ENCODE data around the gene TRMT1. TPM values are rescaled to one million over a fixed set of nuclear protein-coding genes. Genes with fewer than 3 reads are reported as not detected.

Gene TRMT1
- total RNA-seq, 4 donors from 2014 or later: 23.2 to 99.4 (median 33.6) TPM

DNA sequence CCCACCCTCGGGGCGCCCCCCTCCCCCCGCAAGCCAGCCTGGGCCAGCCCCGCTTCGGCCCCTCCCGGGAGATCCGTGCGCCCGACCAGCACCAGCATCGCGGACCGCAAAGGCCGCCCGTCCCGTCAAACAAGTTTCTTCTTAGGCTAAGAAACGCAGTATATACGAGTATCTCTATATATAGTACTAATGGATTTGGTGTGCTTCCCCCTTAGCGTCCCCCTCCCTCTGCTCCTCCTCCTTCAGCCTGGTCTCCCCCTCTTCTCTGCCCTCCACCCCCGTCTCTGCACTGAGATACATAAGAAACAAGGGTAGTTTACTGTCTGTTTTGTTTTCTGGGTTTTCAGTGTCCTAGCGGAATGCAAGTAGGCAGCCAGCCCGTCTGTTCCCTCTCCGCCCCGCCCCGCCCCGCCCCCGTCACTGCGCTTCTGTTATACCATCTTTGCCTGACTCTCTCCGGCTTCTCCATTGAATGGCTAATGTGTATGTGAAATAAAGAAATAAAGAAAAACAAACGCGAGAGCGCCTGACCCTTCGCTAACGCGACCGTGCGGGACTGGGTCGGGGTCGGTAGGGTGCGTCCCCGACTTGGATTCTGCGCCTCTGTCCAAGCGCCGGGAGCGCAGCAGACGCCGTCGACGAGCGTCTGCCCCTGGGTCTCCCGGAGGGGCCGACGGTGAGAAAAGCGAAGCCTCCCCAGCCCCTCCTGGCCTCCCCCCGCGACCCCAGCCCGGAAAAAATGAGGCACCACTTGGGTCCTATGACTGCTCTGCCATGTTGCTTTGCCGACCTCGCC is 18.1 kb downstream of the TRMT1 start:
- no peak for TF ChIP-seq POLR2A (IDR thresholded peaks at IDR 0.05)
- TF ChIP-seq, protein P1, sequence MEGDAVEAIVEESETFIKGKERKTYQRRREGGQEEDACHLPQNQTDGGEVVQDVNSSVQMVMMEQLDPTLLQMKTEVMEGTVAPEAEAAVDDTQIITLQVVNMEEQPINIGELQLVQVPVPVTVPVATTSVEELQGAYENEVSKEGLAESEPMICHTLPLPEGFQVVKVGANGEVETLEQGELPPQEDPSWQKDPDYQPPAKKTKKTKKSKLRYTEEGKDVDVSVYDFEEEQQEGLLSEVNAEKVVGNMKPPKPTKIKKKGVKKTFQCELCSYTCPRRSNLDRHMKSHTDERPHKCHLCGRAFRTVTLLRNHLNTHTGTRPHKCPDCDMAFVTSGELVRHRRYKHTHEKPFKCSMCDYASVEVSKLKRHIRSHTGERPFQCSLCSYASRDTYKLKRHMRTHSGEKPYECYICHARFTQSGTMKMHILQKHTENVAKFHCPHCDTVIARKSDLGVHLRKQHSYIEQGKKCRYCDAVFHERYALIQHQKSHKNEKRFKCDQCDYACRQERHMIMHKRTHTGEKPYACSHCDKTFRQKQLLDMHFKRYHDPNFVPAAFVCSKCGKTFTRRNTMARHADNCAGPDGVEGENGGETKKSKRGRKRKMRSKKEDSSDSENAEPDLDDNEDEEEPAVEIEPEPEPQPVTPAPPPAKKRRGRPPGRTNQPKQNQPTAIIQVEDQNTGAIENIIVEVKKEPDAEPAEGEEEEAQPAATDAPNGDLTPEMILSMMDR (IDR thresholded peaks at IDR 0.05): no peak
- intact Hi-C loops (cut with DNase I; ENCODE audit: low total_unique reads): no loop called here
- Histone ChIP-seq H3K27me3 (no peaks in the 10 kb centered on the region), H3K4me1 (peaks cover 5 to 37% of the 10 kb centered on the region in 2 donors), H3K4me3 (peak overlapping the region; percentile 36 to 40), H3K36me3 (no peaks in the 10 kb centered on the region), H3K9me3 (no peaks in the 10 kb centered on the region), H3K27ac (peak overlapping the region; percentile 87 to 93)
- peak; percentile 55 to 65 for DNase-seq

DNA sequence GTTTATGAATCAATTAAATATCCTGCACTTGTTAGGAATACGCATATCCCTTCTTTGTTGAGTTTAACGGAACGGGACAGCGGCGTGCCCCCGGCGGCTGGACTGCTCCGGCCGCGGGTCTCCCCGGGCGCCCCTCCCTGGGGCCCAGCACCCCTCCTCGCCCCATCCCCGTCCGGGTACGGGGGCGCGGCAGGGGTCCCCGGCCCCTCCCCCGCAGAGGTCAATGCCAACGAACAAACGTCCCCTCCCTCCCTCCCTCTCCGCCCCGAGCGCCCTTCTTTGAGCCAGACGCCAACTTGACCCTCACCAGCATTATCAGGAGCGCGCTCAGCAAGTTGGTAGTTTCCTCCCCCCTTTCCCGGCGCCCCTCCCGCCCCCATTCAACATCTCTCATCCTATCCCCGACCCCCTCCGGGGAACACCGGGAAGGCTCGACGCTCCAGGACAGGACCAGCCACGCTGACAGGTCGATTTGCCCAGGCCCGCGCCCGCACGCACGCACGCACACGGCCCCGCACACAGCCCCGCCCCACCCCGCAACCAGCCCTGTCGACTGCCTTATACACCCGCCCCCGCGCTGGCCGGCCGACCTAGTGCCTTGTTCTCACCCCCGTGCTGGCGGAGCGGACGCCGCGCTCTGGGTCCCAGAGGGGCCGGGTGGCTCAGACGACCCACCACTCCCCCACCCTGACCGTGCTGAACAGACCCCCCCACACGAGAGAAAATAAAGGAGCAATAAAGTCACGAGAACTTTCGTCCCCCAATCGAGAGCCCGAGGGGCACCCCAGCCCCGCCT is 18.9 kb downstream of the TRMT1 start:
- H3K4me3 ChIP-seq: peak overlapping the region; percentile 36 to 40
- H3K27me3 ChIP-seq: no peaks in the 10 kb centered on the region
- intact Hi-C loops (cut with DNase I; ENCODE audit: low total_unique reads): no loop called here
- H3K36me3 ChIP-seq: no peaks in the 10 kb centered on the region
- H3K4me1 ChIP-seq: peaks cover 5 to 42% of the 10 kb centered on the region in 2 donors
- H3K9me3 ChIP-seq: no peaks in the 10 kb centered on the region
- TF ChIP-seq, protein P1 (IDR thresholded peaks at IDR 0.05): no peak
- no peak for TF ChIP-seq POLR2A (IDR thresholded peaks at IDR 0.05)
- DNase-seq: peak; percentile 61 to 74
- H3K27ac ChIP-seq: peak overlapping the region; percentile 87 to 93

DNA sequence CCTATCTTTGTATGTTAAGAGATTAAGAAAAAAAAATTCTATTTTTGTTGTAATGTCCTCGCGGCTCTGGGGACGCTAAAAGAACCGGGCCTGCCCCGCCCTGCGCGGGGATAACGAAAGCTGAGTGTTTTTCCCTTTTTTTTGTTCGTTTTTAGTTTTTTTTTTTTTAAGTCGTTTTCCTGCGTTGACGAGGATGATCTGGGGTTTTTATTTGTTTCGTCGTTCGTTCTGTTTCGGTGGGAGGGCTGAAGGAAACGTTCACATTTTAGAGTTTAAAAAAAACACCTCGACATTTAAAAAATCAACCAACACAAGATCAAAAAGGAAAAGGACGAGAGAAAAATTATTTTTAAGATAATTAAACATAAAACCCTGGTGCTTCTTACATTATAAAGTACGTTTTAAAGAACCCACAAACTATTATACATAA is 19.5 kb downstream of the TRMT1 start:
- Histone ChIP-seq H3K27me3 (no peaks in the 10 kb centered on the region), H3K4me3 (peak overlapping the region in 1 of 2 donors; percentile 40)

DNA sequence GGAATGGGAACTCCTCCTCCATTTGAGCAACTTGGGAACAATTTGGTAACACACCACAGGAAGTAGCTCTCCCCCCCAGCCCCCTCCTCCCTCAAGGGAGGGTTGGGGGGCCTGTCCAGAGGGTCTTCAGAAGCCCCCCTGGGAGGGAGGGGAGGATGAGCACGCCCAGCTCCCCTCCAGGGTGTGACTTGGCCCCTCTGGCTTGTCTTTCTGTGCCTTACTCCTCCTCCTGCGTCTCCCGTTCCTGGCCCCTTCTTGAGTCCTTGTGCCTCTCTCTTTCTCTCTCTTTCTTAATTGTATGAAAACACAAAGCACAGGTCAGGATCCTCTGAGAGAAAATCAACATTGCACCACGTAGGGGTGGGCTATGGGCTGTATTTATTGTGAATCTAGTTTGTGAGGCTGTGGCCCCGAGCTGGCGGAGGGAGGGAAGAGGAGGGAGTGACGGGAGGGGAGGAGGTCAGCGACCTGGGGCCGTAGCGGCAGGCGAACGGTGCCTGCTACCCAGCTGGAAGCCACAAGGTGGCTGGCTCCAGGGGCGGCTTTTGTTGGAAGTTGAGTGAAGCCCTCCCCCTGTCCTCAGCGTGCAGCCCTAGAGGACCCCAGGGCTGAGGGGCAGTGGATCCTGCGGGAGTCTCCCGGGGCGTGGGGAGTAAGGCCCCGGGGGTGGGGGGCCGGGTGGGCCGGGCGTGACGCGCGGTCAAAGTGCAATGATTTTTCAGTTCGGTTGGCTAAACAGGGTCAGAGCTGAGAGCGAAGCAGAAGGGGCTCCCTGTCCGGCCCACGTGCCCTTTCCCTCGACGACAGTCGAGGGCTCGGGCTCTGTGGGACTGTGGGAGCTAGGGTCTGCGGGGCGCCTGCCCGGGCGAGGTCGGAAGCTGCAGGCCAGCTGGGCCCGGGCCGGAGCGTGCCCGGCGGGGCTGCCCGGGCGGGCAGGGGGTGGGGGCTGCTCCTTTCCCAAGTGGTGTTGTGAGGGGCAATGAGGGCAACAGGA is 20.3 kb downstream of the TRMT1 start:
- DNase-seq: peak; percentile 51 to 59
- Histone ChIP-seq H3K9me3 (no peaks in the 10 kb centered on the region), H3K4me3 (no peak overlapping the region), H3K27ac (peak overlapping the region; percentile 87 to 93), H3K36me3 (no peaks in the 10 kb centered on the region), H3K27me3 (no peaks in the 10 kb centered on the region), H3K4me1 (peaks cover 15 to 47% of the 10 kb centered on the region in 2 donors)
- intact Hi-C loops (cut with DNase I; ENCODE audit: low total_unique reads): no loop called here
- TF ChIP-seq, protein P1 (IDR thresholded peaks at IDR 0.05): peak in 1 of 4 experiments; percentile 40
- TF ChIP-seq POLR2A (IDR thresholded peaks at IDR 0.05): no peak

More for the DNA sequence above, 19.5 kb downstream of the TRMT1 start:
- H3K9me3 ChIP-seq: no peaks in the 10 kb centered on the region
- H3K27ac ChIP-seq: peak overlapping the region; percentile 87 to 93
- TF ChIP-seq, protein P1 (IDR thresholded peaks at IDR 0.05): no peak
- TF ChIP-seq POLR2A (IDR thresholded peaks at IDR 0.05): no peak
- H3K36me3 ChIP-seq: no peaks in the 10 kb centered on the region
- H3K4me1 ChIP-seq: peaks cover 11 to 44% of the 10 kb centered on the region in 2 donors
- peak in 1 of 2 donors; percentile 40 for DNase-seq
- intact Hi-C loops (cut with DNase I; ENCODE audit: low total_unique reads): no loop called here

Measured in uterus (tissue), 4 donors.